GM10248 (cell line): ENCODE results near the gene CENPK.

ENCODE experiments used
- CTCF ChIA-PET: fragments of 300-600 bp; sonication (Branson Sonifier 250); formaldehyde crosslinking; extraction: SDS; loops from one replicate; lab custom pipeline; 2021; ENCODE audit warnings: antibody characterized with exemption; lab: Yijun Ruan, JAX
- POLR2A ChIA-PET: fragments of 350-650 bp; sonication (Branson Sonifier 250); formaldehyde crosslinking; extraction: SDS; loops from one replicate; lab custom pipeline; 2020; ENCODE audit warnings: antibody characterized with exemption; lab: Yijun Ruan, JAX
- DNase-seq: peaks from one replicate; pipeline ENCODE4 v3.0.0; 2012; ENCODE audit errors: extremely low spot score
- CTCF ChIP-seq: IDR thresholded peaks from 2 replicates; pipeline ENCODE4 v1.5.1; 2012; ENCODE audit warnings: mild to moderate bottlenecking, low read depth; ENCODE audit errors: extremely low read depth, missing control alignments, control extremely low read depth

CENPK gene

GRCh38 chr5:65553941-65554340, 9.0 kb downstream of the CENPK start:
- ChIA-PET POLR2A (no interaction called here), CTCF (interaction anchor here (0.9 kb wide), 1 partner anchor 14 kb away, joined by 3 read pairs; no protein-coding TSS in a partner anchor)
- TF ChIP-seq CTCF = no peak
- DNase-seq = no peak

DNA sequence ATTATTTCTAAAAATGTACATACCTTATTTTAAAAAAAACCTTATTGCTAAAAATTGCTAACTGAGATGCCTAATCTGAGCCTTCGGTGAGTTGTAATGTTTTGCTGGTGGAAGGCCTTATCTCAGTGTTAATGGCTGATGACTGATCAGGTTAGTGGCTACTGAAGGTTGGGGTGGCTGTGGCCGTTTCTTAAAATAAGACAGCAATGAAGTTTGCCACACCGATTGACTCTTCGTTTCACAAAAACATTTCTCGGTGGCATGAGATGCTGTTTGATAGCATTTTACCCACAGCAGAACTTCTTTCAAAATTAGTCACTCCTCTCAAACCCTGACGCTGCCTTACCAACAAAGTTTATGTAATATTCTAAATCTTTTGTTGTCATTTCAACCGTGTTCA, 14.7 kb downstream of the CENPK start:
- ChIA-PET POLR2A (no interaction called here), CTCF (no interaction called here)
- DNase-seq = no peak
- no peak for TF ChIP-seq CTCF

GRCh38 chr5:65546141-65546540, 16.8 kb downstream of the CENPK start:
- no peak for DNase-seq
- no peak for TF ChIP-seq CTCF
- CTCF ChIA-PET = interaction anchor here (1.1 kb wide), 1 partner anchor 10 kb away, joined by 3 read pairs; no protein-coding TSS in a partner anchor
- POLR2A ChIA-PET = no interaction called here

GRCh38 chr5:65544473-65544872, 18.5 kb downstream of the CENPK start:
- no peak for TF ChIP-seq CTCF
- POLR2A ChIA-PET = no interaction called here
- CTCF ChIA-PET = interaction anchor here (1.0 kb wide), 1 partner anchor 9 kb away, joined by 3 read pairs; no protein-coding TSS in a partner anchor
- DNase-seq = no peak

DNA sequence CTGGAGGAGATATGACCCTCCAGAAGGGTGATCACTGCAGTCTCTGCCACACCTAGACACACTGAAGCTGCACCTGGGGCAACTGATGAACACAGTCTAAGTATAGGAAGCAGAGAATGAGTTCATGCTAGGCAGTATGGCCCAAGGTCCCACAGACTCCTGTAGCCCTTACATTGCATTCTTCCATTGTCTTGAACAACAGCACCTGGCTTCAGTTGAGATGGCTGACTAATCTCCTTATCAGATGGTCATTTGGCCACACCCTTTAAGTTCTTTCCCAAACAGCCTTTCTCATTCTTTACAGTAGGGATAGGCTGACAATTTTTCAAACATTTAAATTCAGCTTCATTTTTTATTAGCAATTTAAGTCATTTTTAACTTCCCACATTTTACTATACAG, 23.1 kb downstream of the CENPK start:
- no peak for DNase-seq
- CTCF ChIA-PET = interaction anchor here (1.2 to 1.4 kb wide), 2 partner anchors 15 to 16 kb away, joined by 3 read pairs; no protein-coding TSS in a partner anchor
- no peak for TF ChIP-seq CTCF
- POLR2A ChIA-PET = no interaction called here

- DNase-seq = no peak
These were observed 27.4 kb downstream of the CENPK start for GRCh38 chr5:65535529-65535987.

More at GRCh38 chr5:65535529-65535987, 27.4 kb downstream of the CENPK start:
- CTCF ChIA-PET = interaction anchor here (0.9 to 1.8 kb wide), 5 partner anchors 8 to 27 kb away, joined by 3 to 7 read pairs (median 4); partner anchors contain the start of gene CENPK
- no peak for TF ChIP-seq CTCF
- POLR2A ChIA-PET = no interaction called here
